ENCODE results near the gene TCF20. TPM values are rescaled to one million over a fixed set of nuclear protein-coding genes. Genes with fewer than 3 reads are reported as not detected.

The TCF20 gene
- total RNA-seq, 1 donor from 2014 or later = 41.1 TPM

GRCh38 chr22:42315392-42315756, 44.9 kb upstream of the TCF20 start:
- H3K27ac Mint-ChIP-seq (ENCODE audit: unreplicated experiment) = no peak overlapping the region
- H3K4me3 Mint-ChIP-seq (ENCODE audit: unreplicated experiment) = no peak overlapping the region
- peaks cover 23% of the 10 kb centered on the region for H3K4me1 Mint-ChIP-seq (ENCODE audit: unreplicated experiment)
- no peaks in the 10 kb centered on the region for H3K9me3 Mint-ChIP-seq (ENCODE audit: unreplicated experiment)
- no peaks in the 10 kb centered on the region for H3K27me3 Mint-ChIP-seq (ENCODE audit: unreplicated experiment)
- no peaks in the 10 kb centered on the region for H3K36me3 Mint-ChIP-seq (ENCODE audit: unreplicated experiment)
- no peak for TF ChIP-seq CTCF (IDR thresholded peaks at IDR 0.05)
- no peak for DNase-seq (ENCODE audit: extremely low spot score, unreplicated experiment)

GRCh38 chr22:42314709-42315391, 44.4 kb upstream of the TCF20 start:
- DNase-seq (ENCODE audit: extremely low spot score, unreplicated experiment) = no peak
- no peak for TF ChIP-seq CTCF (IDR thresholded peaks at IDR 0.05)
- Mint-ChIP-seq H3K9me3 (ENCODE audit: unreplicated experiment) (no peaks in the 10 kb centered on the region), H3K4me3 (ENCODE audit: unreplicated experiment) (no peak overlapping the region), H3K27ac (ENCODE audit: unreplicated experiment) (no peak overlapping the region), H3K36me3 (ENCODE audit: unreplicated experiment) (no peaks in the 10 kb centered on the region), H3K4me1 (ENCODE audit: unreplicated experiment) (peaks cover 27% of the 10 kb centered on the region), H3K27me3 (ENCODE audit: unreplicated experiment) (no peaks in the 10 kb centered on the region)

GRCh38 chr22:42313804-42314581, 43.5 kb upstream of the TCF20 start:
- peak; percentile 42 for TF ChIP-seq CTCF (IDR thresholded peaks at IDR 0.05)
- Mint-ChIP-seq H3K27me3 (ENCODE audit: unreplicated experiment) (no peaks in the 10 kb centered on the region), H3K36me3 (ENCODE audit: unreplicated experiment) (no peaks in the 10 kb centered on the region), H3K27ac (ENCODE audit: unreplicated experiment) (no peak overlapping the region), H3K9me3 (ENCODE audit: unreplicated experiment) (no peaks in the 10 kb centered on the region), H3K4me3 (ENCODE audit: unreplicated experiment) (no peak overlapping the region), H3K4me1 (ENCODE audit: unreplicated experiment) (peaks cover 27% of the 10 kb centered on the region)
- no peak for DNase-seq (ENCODE audit: extremely low spot score, unreplicated experiment)

- TF ChIP-seq CTCF (IDR thresholded peaks at IDR 0.05) = no peak
- H3K27ac Mint-ChIP-seq (ENCODE audit: unreplicated experiment) = no peak overlapping the region
- no peaks in the 10 kb centered on the region for H3K27me3 Mint-ChIP-seq (ENCODE audit: unreplicated experiment)
- H3K36me3 Mint-ChIP-seq (ENCODE audit: unreplicated experiment) = no peaks in the 10 kb centered on the region
- peaks cover 27% of the 10 kb centered on the region for H3K4me1 Mint-ChIP-seq (ENCODE audit: unreplicated experiment)
- H3K9me3 Mint-ChIP-seq (ENCODE audit: unreplicated experiment) = no peaks in the 10 kb centered on the region
- H3K4me3 Mint-ChIP-seq (ENCODE audit: unreplicated experiment) = no peak overlapping the region
- no peak for DNase-seq (ENCODE audit: extremely low spot score, unreplicated experiment)
These were observed 42.8 kb upstream of the TCF20 start for GRCh38 chr22:42313204-42313603.

- no peak for DNase-seq (ENCODE audit: extremely low spot score, unreplicated experiment)
- no peak for TF ChIP-seq CTCF (IDR thresholded peaks at IDR 0.05)
- no peaks in the 10 kb centered on the region for H3K27me3 Mint-ChIP-seq (ENCODE audit: unreplicated experiment)
- H3K36me3 Mint-ChIP-seq (ENCODE audit: unreplicated experiment) = no peaks in the 10 kb centered on the region
- no peaks in the 10 kb centered on the region for H3K9me3 Mint-ChIP-seq (ENCODE audit: unreplicated experiment)
- no peak overlapping the region for H3K27ac Mint-ChIP-seq (ENCODE audit: unreplicated experiment)
- H3K4me1 Mint-ChIP-seq (ENCODE audit: unreplicated experiment) = peaks cover 24% of the 10 kb centered on the region
- no peak overlapping the region for H3K4me3 Mint-ChIP-seq (ENCODE audit: unreplicated experiment)
These were observed 40.0 kb upstream of the TCF20 start for GRCh38 chr22:42310291-42311015.

Data from osteocyte (in vitro differentiated cells).